ENCODE results near the gene RUNX2. TPM values are rescaled to one million over a fixed set of nuclear protein-coding genes. Genes with fewer than 3 reads are reported as not detected.

The RUNX2 gene
- total and polyA plus RNA-seq, 12 donors = 0.28 to 4.5 (median 1.8) TPM

- no peak for TF ChIP-seq POLR2A (IDR thresholded peaks at IDR 0.05)
- no peak for TF ChIP-seq CTCF (IDR thresholded peaks at IDR 0.05)
- Histone ChIP-seq H3K9me3 (replicated peaks in 1 of 3) (no peaks in the 10 kb centered on the region), H3K27me3 (no peaks in the 10 kb centered on the region), H3K4me1 (replicated peaks in 1 of 2) (no peaks in the 10 kb centered on the region), H3K36me3 (replicated peaks in 1 of 2) (no peaks in the 10 kb centered on the region), H3K27ac (no peak overlapping the region), H3K4me3 (no peak overlapping the region)
- no peak for DNase-seq
- WGBS, 4 donors = 71 to 85% (median 74%) methylated on average over 1 to 2 of the region's 2 CpGs
- intact Hi-C loops (cut with DNase I) = loop anchor here (10.0 kb wide), 2 partner anchors 1058 to 1238 kb away; no protein-coding TSS in a partner anchor
Observed at GRCh38 chr6:45712786-45713185, 384.7 kb downstream of the RUNX2 start.

Other genes starting within 250 kb of the RUNX2 start
- 10 to 100 TPM; 10.0 to 56.2 (median 16.5) TPM for gene SUPT3H, start 49.6 kb downstream of the RUNX2 start, total RNA-seq
- 10 to 100 TPM; 11.0 to 18.3 (median 16.7) TPM for gene SUPT3H, start 49.6 kb downstream of the RUNX2 start, polyA plus RNA-seq